Sciatic nerve (tissue), 1 donor: ENCODE results near the gene DENND1C. TPM values are rescaled to one million over a fixed set of nuclear protein-coding genes. Genes with fewer than 3 reads are reported as not detected.

Experiments
- total RNA-seq: library from RNA; stranded (reverse); fragmentation: NEBNext Ultra II Directional; extraction: Animal tissue kit (Norgen Biotek cat#: 25700); gene quantifications from one replicate; pipeline ENCODE4 v1.2.1, GENCODE V29; 2021
- donor health status: DM: no; HTN: no; CAD: no.

The DENND1C gene
- total RNA-seq, 1 donor from 2014 or later = 5.5 TPM

Other genes starting within 250 kb of the DENND1C start
- 72.5 TPM for gene MLLT1, start 201.8 kb downstream of the DENND1C start, total RNA-seq
- not detected for gene ACER1, start 148.2 kb downstream of the DENND1C start, total RNA-seq
- 43.8 TPM for gene CLPP, start 120.3 kb downstream of the DENND1C start, total RNA-seq
- gene ALKBH7, start 109.0 kb downstream of the DENND1C start, total RNA-seq = 55.6 TPM
- 2.1 TPM for gene PSPN, start 105.9 kb downstream of the DENND1C start, total RNA-seq
- 44.7 TPM for gene GTF2F1, start 88.6 kb downstream of the DENND1C start, total RNA-seq
- gene KHSRP, start 57.0 kb downstream of the DENND1C start, total RNA-seq = 161 TPM
- gene SLC25A41, start 48.0 kb downstream of the DENND1C start, total RNA-seq = 0.27 TPM
- gene SLC25A23, start 22.0 kb downstream of the DENND1C start, total RNA-seq = 61.9 TPM
- not detected for gene CRB3, start 17.5 kb downstream of the DENND1C start, total RNA-seq
- 47.8 TPM for gene TUBB4A, start 20.5 kb upstream of the DENND1C start, total RNA-seq
- gene TNFSF9, start 49.2 kb upstream of the DENND1C start, total RNA-seq = 0.62 TPM
- gene CD70, start 109.4 kb upstream of the DENND1C start, total RNA-seq = not detected
- gene TNFSF14, start 188.4 kb upstream of the DENND1C start, total RNA-seq = 9.8 TPM
- gene C3, start 238.9 kb upstream of the DENND1C start, total RNA-seq = 971 TPM